Germinal center (tissue), 1 donor: ENCODE results near the gene UBE2D2.

Experiments
- DNase-seq: peaks from one replicate; pipeline ENCODE4 v3.0.0; 2012; ENCODE audit warnings: mixed read lengths, low spot score

Gene UBE2D2

DNA sequence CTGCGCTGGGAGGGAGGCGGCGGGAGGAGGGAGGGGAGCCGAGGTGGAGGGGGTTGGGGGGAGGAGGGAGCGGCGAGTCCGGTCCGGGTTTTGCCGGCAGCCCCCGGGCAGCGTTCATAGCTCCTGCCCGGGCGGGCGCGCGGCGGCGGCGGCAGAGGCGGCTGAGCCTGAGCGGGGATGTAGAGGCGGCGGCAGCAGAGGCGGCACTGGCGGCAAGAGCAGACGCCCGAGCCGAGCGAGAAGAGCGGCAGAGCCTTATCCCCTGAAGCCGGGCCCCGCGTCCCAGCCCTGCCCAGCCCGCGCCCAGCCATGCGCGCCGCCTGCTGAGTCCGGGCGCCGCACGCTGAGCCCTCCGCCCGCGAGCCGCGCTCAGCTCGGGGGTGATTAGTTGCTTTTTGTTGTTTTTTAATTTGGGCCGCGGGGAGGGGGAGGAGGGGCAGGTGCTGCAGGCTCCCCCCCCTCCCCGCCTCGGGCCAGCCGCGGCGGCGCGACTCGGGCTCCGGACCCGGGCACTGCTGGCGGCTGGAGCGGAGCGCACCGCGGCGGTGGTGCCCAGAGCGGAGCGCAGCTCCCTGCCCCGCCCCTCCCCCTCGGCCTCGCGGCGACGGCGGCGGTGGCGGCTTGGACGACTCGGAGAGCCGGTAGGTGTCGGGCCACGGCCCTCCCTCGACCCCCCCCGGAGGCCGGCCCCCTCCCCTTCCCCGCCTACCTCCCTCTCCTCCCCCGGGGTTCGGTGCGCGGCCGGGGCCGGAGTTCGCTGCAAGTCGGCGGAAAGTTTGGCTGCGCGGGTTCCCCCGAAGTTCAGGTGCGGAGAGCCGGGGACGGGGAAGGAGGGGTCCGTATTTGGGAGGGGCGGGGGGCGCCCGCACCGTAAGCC, 87.3 kb downstream of the UBE2D2 start, which contains the start of gene CXXC5:
TSS of gene CXXC5 (plus strand) at position 145 of the 877 bp plus-strand sequence. CDS start 32,175 bp downstream, outside the sequence.
- DNase-seq: peak; percentile 82

DNA sequence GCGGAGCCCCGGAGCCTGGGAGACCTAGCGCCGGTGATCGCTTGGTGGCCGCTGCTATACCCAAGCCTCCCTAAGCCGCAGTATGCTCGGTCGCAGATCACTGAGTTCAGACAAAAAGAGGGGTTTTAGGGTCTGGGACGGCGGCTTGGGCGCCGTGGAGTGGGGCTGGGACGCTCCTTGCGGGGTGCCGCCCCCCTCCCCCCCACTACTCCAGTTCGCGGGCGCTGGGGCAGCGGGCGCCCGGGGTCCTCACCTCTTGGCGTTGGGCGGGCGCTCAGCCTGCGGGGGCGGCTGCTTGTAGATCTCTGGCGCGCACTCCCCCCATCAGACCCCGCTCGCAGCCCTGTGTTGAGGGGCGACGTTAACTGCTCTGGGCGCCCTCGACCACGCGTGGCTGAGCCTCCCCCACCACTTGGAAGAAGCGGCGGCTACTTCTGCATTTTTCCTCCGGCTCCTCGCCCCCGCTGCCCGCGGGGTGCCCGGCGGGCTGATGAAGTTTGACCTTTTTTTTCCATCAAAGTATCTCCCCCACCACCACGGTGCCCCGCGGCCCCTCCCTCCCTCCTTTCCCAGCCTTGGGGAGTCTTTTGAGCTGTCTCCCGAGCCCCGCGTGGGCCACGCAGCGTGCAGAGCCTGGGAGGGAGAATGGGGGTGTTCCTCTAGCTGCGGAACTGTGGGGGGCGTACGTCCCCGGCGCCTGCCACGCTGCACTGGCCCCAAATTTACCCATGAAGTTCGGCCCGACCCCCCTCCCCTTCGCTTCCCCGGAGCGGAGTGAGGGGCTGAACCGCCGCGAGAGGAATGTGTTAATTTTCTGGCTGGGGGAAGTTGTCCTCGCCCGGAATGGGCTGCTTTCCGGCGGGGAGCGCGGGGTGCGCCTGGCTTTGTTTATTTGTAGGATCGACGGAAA, 88.2 kb downstream of the UBE2D2 start:
- DNase-seq: peak; percentile 66

DNA sequence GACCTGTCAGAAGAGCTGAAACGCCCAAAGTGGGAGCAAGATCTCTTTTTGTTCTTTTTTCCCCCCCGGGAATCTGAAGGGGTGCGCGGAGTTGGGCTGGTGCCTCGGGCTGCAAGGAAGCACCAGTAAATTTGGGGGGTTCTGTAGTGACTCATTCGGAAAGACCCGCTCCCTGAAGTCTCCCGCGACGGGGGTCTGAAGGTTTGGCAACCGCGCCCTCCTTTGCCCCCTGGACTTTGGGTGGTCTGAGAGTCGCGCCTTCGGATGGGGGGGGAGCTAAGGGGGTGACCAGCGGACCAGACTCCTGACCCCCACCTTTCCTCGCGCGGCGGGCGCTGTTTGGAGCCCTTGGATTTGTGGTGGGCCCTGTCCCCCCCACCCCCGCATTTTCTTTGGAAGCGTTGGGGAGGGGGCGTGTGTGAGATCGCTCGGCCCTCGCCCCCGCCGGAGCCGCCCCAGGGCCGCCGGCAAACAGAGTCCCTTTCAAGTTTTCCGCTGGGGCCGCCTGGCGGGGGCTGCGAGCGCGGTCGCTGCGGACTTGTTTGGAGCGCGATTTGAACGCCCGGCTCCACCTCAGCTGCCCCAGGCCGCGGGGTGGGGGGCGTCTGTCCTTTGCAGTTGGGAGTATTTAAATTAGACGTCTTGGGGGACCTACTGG, 89.0 kb downstream of the UBE2D2 start:
- DNase-seq: no peak

DNA sequence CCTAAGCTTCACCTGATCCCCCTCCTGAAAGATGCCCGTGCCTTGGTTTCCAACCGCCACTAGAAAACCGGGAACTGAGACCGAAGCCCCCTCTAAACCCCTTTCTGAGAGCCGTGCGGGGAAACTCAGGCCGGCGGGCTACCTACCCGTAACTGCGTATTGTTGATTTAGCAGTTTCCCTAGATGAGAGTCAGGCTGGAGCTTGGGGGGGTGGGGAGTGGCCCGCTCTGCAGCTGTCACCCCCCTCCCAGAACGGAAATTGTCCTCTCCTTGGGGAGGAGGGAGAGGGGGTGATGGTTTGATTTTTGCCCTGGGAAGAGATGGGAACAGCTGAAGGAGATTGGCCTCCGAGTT, 89.5 kb downstream of the UBE2D2 start:
- DNase-seq: no peak

DNA sequence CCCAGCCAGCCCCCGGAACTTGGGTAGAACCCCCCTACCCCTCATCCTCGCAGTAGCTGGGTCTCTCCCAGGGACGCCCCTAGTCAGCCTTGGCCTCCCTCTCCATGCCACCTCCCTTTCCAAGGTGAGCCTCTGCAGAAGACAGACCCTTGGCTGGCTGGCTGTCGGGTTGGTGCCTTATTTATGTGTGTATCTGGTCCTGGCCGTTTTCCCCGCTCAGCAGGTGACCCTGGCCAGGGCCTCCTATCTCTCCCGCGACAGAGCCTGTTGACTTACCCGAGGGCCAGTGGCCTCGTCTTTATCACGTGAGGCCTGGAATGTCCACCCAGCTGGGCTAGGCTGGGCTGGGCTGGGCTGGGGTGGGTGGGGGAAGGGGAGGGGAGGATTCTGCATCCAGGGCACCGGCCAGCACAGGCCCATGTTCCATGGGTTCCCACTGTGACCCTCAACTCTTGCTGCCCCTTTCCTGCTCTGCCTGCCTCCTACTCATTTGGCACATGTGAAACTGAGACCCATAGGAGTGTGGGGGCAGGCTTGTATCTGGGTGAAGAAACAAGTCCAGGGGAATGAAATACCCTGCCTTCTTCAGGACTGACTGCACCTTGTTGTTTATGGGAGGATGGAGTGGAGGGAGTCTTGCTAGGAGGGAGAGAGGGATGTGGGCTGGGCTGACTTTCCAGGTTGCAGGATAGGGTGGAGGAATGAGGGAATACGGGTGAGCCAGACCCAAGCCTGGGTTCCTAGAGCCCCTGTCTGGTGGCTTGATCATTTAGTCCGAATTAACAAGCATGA, 90.1 kb downstream of the UBE2D2 start:
- no peak for DNase-seq

DNA sequence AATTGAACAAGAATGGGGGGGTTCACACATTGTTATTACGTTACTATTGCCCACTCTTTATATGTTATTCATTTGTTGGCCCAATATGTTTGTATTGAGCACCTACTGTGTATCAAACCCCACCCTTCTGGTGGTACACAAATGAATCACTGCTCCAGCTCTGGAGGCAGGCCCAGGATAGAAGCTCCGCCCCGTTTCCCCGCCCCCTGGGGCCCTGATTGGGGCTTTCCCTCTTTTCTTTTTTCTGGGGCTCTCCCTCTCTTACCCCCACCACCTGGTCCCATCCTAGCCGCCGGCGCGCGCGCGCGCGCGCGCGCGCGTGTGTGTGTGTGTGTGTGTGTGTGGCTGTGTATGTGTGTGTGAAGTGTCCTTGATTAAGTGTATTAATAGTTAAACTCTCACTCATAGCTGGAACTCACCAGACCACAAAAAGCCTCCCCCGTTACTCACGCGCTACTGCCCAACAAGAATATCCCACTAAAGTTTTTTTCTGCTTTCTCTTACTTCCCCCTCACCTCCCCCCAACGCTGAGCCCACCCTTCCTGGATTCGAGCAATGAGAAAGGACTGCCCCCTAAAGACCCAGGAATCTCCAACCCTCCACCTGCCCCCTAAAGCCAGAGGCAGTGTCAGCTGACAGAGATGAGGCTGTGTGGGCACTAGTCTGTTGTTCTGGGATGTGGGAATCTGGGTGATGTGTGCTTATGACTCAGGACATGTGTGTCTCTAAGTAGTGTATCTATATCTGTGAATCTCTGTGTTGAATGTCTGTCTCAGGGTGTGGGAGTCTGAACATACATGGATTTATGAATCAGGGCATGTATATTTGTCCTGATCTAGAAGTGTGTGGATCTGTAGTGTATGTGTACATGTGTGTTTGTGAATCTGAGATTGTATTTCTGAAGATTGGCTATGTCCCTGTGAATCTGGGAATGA, 91.0 kb downstream of the UBE2D2 start:
- peak; percentile 90 for DNase-seq

DNA sequence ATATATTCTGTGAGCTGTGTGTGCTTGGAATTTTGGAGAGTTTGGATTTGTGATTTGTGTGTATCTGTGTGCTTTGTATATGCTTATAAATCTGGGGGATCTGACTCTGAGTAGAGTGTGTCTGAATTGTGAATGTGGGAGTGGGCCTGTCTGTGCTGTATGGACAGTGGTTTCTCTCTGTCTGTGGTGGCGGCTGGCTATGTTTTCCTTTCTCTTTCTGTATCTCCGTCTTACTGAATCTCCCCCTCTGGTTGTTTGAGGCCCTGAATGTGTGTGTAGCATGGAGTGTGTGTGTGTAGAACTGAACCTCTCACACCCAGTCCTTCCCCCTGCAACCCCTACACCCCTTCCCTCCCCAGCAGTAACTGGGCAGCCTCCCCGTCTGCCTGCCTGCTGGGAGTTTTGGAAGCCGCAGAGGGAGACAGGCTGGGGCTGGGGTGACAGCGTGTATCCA, 91.7 kb downstream of the UBE2D2 start:
- DNase-seq: no peak

DNA sequence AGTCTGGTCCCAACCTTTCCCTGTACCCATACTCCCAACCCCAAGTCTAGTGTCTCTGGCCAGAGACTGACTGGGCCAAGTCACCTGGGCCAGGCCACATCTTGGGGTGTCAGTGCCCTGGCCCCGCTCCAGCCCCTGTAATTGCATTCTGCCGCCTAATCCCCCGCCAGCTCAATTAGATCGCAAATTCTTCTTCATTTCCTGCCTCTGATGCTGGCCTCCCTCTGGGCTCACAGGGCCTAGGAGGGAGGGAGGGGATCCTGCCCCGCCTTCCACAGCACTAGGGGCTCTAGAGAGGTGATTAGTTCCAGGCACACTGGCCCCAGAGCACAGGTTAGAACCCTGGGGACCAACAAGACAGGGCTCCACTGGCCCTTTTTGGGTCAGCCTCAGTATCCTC, 92.5 kb downstream of the UBE2D2 start:
- DNase-seq: no peak

DNA sequence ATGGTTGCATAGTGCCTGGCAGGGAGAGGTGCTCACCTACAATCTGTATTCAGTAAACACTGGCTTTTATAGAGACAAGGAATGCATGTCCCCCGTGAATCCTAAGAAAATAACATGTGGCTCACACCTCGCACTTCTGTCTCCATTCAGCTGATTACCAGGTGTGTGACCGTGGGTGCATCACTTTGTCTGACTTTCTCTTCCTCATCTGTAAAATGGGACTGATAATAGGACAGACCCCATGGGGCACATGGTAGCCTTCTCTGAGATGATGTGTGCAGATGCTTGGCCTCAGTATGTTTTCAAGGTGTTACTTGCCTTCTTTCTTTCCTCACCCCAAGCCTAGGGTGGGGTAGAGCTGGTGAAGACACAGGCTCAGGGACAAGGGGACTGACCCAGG, 93.3 kb downstream of the UBE2D2 start:
- peak; percentile 59 for DNase-seq

DNA sequence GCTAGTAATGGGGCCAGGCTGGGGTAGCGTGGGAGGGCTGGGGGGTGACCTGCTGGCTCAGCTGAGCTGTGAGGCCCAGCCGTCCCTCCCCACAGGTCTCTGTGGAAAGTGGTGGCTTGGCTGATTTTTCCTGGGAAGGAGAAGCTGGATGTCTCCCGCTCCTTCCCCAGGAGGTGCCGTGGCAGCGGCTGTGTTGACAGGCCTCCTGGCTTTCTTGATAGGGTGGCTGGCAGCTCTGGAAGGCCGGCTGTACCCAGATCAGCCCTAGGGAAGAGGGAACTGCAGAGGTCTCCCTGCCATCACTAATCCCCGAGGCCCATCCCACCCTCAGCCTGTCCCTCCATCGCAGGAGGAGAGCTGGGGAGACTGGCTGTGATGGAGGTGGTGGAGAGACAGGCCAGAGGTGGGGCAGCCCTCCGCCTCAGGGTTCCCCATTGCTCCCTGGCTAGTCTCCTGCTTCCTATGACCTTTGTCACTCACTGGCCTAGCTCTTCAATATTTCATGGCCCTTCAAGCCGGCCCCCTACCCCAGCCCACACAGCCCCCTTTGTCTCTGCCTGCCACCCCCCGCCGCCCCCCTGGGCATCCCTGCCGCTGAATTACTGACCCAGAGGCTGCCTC, 93.8 kb downstream of the UBE2D2 start:
- DNase-seq: no peak

DNA sequence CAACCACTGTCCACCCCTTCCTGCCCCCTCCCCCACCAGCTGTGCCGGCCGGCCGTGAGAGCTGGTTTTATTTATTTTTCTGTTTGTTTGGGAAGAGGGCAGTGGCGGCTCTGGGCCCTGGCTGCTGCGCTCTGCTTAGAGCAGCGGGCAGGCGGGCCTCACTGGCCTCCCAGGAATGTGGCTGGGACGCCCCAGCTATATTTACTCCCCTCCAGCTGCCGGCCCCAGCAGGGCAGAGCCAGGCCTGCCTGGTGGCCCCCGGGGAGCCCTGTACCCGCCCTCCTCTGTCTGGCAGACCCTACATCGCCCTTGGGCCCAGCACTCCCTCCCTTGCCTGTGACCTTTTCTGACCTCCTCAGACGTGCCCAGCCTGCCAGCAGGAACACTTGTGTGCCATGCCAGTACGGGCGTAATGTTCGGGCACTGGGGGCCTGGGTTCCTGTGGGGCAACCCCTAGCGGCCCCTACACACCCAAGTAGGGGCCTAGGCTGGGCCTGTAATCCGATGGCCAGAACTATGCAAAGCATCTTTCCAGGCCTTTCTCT, 94.7 kb downstream of the UBE2D2 start:
- no peak for DNase-seq

DNA sequence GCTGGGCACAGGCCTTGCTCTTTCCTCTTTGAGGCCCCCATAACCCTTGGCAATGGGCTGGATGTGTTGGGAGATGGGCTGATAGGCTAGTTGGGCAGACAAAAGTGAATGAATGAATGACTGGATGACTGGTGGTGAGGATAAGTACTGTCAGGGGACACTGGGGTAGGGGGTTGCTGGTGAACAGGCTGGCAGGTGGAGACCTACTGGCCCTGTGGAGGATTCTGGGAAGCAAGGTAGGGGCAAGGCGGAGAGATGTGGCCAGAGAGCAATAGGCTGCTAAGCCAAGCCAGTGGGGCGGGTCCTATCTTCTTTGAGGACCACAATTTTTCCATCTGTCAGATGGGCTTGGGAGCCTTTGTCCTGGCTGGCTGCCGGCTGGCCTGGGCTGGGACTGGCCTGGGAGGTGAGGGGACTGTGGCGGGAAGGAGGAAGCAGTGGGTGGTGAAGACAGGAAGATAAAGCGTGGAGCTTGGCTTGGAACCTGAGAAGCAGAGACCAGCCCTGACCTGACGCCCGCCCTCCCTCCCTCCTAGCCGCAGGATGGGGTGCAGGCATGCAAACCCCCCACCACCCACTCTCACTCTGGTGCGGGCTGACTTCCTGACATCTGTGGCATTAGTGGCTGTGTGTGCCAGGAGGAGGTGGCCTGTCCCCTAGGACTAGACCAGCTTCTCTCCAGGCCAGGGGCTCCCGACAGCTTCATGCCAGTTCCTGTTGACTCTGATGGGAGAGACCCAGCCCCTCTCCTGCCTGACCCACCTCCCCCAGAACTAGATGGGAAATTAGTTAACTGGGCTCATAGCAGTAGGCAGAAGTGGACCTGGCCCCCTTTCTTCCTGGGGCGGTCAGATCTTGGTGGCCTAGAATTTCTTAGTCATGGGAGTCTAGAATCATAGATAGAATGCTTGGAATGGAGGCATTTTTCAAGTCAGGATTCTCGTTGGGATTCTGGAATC, 96.5 kb downstream of the UBE2D2 start:
- no peak for DNase-seq

DNA sequence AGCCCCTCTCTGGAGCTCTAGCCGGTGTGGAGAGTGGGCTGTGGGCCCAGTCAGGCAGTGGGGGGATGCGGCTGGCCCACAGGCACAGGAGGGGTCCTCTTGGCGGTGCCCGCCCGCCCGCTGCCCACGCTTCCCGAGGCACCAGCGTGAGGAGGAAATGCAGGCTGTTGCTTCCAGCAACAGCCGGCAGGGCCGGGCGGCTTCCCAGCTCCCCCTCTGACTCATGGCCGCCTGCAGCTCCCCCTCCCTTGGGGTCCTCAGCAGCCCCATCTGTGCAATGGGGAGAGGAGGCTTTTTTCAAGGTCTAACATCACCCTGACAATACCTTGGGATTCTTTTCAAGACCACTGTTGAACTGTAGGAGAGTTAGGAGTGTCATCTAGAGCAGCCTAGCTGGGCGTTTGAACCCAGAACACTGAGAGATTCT, 97.4 kb downstream of the UBE2D2 start:
- no peak for DNase-seq

DNA sequence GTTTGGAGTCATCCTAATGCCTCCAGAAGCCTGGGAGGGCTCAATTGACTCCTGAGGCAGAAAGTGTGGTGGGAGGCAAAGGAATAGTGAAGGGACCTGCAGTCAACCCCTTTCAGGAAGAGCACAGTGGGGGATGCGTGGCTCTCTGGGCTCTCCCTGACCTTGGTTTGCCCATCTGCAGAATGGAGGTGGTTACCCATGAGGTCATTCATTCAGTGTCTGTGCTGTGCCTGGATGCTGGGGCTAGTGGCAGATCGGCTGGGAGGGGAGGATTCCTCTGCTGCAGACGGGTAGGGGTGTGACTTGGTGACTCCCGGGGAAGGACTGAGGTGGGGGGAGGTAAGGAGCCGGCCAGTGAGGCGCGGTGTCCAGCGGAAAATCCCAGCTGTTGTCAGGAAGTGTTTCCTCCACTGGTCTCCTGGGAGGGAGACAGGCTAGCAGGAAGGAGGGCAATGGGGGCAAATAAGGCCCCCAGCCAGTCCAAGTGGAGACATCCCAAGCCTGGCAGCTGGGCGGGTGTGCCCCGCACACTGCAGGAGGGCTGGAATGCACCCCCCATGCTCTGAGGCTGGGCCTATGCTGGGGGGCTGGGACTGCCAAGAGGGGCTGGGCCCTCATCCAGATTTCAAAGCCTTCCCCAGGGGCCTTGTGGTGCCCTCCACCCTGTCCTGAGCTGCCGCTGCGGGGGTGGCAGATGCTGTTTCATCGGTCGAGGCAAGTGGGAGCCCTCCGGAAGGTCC, 98.0 kb downstream of the UBE2D2 start:
- DNase-seq: no peak

DNA sequence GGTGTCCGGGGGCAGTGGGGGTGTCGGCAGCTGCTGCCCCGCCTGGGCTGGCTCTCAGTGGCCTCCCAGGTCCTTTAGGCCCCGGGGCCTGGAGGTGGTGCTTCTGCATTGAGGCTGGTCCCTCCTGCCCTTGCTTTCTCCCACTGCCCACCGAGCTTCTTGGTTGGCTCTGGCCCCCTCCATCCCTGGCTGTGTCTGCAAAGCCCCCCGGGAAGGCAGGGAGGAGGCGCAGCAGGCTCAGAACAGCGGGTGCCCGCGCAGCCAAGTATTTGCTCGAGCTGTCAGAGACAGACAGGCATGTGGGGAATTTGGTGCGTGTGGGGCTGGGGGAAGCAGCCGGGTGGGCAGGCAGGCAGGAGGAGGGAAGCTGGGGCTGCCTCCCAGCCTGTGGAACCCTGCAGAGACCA, 98.6 kb downstream of the UBE2D2 start:
- DNase-seq: no peak

DNA sequence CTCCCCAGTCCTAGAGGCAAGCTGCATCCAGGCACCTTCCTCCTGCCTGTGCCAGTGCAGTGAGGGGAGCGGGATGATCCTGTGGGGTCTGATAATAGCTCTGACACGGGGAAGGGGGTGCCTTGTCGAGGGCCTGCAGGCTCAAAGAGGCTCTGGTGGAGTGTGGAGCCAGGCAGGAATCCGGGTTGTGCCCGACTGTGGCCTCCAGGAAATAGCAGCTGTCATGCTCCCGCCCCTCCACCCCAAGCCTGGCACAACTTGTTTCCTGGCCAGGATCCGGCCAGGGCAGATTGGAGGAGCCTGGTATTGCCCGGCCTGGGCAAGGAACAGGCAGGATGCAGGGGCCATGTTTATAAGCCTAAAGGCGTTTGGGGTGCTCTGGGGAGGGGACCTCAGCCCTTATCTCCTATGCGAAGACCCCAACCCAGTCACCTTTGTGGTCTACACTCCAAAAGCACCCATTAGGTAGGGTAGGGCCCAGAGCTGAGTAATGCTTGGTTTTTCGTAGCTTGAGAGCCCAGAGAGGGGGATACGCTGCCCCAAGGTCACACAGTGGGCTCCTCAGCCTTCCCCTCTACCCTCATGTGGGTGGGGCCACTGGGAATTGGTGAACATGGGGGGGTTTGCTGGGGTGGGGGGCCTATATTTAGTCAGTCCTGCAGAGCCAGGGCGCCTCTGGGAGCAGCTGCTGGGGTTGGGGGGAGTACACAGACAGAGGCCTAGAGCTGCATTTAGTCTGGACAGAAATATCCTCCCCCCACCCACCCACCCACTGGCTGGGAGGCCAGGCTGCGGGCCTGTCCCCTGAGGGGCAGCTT, 99.2 kb downstream of the UBE2D2 start:
- DNase-seq: no peak
